ENCODE measurements around the gene OSGEP.

Gene OSGEP

DNA sequence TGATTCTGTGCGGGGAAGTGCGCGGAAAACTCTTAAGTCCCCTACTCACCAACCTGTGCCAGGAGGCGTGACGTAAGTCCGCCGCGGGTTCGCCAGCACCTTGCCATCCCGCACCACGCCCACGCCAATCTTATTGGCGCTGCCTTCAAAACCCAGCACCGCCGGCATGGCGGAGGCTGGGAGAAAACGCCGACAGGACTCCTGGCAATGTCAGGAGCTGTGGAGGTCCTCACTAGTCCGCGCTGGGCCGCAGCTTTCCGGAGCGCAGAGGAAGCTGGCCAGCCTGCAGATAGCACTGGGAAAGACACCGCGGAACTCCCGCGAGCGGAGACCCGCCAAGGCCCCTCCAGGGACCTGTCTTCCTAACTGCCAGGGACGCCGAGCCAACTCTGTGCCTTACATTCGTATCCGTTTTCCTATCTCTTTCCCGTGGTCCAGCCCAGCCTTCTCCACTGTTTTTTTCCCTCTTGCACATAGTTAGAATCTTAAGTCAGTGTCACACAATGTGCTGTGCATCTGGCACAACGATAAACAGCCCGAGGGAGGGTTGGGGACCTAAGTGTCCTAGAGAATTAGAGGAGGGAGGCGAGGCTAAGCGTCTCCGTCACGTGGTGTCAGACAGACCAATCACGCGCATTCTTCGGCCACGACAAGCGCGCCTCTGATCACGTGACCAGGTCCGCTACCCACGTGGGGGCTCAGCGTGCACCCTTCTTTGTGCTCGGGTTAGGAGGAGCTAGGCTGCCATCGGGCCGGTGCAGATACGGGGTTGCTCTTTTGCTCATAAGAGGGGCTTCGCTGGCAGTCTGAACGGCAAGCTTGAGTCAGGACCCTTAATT lies at the start of gene OSGEP, which contains the start of gene APEX1:
Gene OSGEP, minus strand, starts transcription at position 297 of the 839 bp plus-strand sequence. Its CDS starts 129 bp downstream, at position 168.
Gene APEX1, plus strand, starts transcription at position 711 of the 839 bp plus-strand sequence. CDS start 420 bp downstream, outside the sequence.
- intact Hi-C loops (cut with DNase I) = loop anchor here (2.0 to 5.0 kb wide), 2 partner anchors 42 to 112 kb away; partner anchors contain the start of genes PARP2 and TEP1
- DNase-seq = peak; percentile 97 to 100 (median 99)

DNA sequence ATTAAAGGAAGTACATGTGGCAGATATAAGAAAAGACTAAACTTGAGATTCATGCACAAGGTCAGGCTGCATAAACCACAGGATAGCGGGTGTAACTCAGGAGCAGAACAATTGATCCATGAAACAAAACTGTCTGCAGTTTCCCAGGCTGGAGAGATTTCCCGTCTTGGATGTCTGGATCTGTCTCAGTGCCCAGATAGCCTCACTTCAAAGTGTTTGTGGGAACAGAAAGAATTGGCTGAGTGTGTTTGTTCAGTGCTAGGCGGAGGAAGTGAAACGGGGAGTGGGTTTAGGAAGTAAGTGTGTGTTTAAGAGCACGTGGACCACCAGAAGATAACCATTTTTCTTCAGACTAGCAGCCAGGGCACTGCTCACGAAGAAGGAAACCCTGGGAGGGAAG lies 49.3 kb upstream of the OSGEP start:
- intact Hi-C loops (cut with DNase I) = no loop called here
- no peak for DNase-seq

DNA sequence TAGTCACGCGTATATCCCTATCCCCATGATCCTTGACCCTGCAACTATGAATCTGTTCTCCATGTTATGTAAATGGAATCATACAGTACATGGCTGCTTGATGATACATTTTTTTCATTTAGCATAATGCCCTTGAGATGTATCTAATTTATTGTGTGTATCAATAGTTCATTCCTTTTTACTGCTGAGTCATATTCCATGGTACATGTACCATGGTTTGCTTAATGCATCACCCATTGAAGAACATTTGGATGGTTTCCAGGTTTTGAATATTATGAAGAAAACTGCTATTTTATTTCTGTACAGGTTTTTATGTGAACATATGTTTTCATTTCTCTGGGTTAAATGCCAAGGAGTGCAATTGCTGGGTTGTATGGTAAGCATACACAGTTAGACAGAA lies 46.7 kb upstream of the OSGEP start:
- no peak for DNase-seq
- intact Hi-C loops (cut with DNase I) = no loop called here

DNA sequence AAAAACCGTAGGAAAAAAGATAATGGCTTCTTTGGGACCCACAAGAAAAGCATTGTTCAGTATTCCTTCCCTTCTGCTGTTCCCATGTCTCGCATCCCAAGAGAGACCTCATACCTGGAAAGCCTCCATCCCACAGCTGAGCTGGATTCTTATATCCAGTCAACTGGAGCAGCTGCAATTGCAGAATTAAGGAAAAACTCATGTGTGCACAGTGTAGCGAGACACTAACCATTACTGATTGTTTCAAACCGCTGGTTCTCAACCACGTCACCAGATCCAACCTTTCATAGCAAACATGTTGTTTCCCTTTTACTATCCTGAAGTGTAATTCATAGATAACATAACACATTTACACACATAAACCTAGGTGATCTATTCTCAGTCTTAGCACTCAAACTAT lies 45.3 kb upstream of the OSGEP start:
- DNase-seq = no peak
- intact Hi-C loops (cut with DNase I) = no loop called here

DNA sequence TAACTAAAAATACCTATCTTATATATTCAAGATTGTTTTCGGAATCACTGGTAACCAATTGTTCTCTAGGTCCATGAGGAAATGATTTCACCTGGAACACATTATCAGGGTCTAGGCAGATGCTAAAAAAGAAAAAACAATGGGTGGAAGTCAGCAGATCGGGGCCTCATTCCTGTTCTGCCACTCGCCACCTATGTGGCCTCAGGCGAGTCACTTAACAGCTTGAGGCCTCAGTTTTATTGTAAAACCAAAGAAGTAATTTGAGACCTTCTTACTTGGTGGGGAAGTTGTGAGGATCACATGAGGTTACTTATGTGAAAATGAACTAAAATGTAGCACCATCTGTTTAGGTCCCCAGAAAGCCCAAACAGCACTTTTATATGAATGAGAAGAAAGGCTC lies 44.5 kb upstream of the OSGEP start:
- DNase-seq = no peak
- intact Hi-C loops (cut with DNase I) = no loop called here

DNA sequence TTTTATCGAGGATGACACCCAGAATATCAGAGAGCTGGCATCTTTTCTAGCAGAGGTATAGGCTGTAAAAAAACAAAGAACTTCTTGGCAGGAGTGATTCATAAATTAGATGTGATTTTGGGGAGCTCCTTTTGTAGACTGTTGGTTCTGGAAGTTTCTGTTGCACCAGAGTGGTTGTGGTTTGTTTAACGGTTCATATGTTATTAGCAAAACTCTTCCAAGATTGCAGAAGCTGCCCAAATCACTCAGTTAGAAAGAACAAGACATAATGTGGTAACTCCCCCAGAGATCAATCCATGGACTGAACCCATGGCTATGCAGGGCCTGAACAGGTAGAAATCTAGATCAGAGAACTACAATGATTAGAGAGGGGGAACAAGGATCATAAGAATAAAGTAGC lies 44.0 kb upstream of the OSGEP start:
- DNase-seq = no peak
- intact Hi-C loops (cut with DNase I) = no loop called here

DNA sequence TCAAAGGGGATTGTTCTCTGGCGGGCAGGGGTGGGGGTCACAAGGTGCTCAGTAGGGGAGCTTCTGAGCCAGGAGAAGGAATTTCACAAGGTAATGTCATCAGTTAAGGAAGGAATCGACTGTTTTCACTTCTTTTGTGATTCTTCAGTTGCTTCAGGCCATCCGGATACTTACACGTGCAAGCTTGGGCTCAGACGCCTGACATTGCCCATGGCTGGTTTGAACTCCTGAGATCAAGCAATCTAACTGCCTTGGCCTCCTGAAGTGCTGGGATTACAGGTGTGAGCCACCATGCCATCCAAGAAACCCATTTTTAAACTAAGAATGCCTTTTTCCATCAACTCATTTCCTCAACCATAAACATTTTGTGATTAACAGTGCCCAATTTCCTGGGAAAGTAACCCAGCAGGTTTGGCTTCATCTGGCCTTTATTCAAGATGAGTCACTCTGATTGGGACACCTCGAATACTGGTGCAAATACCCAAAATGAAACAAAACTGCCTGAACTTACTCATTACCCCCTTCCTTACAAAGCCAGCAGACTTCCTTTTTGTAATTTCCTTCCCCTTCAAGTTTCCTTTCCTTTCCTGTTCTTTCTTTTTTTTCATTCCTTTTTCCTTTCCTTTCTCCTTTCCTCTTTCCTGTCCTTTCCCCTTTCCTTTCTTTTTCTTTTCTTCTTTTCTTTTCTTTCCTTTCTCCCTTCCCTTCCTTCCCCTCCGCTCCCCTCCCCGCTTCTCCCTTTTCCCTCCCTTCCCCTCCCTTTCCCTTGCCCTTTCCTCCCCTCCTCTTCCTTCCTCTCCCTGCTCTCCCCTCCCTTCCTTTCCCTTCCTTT lies 40.5 kb upstream of the OSGEP start:
- intact Hi-C loops (cut with DNase I) = no loop called here
- DNase-seq = no peak

DNA sequence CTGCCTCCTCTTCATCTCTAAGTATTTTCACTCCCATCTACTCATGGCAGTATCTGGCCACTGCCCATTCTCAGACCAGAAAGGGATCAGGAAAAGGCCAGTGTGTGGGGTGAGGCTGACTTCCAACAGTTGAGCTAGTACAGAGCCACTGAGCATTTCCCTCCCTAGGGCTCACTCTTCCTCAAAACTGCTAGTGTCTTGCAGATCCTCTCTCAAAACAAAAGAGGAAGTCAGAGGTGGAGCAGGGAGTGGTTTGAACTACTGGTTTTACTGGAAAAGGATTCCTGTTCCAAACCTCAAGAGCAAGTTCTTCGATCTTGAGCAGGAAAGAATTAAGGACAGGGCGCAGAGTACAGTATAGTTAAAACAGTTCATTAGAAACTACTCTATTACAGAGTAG lies 39.0 kb upstream of the OSGEP start:
- no peak for DNase-seq
- intact Hi-C loops (cut with DNase I) = no loop called here

DNA sequence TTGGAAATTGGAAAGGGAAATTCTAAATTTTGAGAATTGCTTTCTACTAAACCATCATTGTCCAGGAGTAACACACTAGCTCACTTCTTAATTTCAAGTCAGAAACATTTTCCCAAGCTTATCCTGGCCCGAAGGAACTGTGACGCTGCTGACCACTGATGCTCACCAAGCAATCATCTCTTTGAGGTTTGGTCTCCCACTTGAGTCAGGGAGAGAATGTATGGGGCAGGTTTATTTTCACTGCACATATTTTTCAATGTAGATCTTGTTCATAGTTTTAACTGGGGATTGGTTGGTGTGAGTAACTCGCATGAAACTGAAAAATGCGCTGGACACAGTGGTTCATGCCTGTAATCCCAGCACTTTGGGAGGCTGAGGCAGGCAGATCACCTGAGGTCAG lies 37.9 kb upstream of the OSGEP start:
- DNase-seq = no peak
- intact Hi-C loops (cut with DNase I) = no loop called here

DNA sequence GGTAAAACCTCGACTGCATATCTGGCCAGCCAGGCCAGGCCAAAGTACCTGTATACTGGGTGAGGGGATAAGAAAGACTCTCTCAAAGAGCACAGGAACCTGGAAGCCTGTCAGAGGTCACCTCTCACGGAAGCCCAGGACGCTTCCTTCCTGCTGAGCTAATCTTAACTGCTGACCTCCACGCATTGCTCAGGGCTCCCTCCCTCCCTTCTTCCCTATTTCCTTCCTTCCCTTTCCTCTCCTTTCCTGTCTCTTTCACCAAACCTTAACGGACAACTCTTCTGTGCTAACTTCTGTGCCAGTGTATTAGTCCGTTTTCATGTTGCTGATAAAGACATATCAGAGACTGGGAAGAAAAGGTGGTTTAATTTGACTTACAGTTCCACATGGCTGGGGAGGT lies 36.0 kb upstream of the OSGEP start:
- DNase-seq = no peak
- intact Hi-C loops (cut with DNase I) = no loop called here

DNA sequence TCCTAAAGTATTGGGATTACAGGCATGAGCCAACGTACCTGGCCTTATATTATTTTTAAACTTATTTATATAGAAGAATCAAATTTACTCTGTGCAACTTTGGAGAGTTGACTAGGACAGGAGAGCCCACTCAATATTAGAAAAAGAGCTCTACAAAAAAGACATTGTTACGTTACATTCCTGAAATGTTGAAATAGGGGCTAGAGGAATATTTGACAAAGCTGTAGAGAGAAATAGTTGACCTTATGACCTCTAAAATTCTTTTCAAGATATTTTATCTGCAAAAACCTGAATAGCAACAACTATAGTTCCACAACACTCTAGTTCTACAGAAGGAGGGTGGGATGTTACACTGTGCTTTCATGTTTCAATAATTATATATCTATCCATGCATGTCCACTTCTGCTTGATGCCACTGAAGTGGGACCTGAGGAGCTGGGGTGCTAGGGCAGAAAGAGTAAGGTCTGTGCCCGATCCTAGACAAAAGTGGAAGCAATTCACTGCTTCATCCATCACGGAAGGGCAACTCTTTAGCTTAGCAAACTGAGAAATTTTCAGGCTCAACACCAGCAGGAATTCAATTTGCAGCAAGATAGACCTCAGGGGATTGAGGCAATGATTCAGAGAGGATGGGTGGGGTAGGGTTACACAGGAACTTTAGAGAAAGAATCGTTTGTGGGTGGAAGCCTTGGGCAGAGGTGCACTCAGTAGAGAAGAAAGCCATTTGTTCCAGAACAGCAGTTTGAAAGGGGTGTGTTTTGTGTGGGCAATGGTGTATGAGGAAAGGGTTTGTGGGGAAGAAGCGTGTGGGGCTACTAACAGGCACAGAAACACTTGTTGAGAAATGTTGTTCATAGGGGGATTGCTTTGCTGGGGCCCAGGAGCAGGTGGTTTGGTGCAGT lies 34.7 kb upstream of the OSGEP start:
- intact Hi-C loops (cut with DNase I) = no loop called here
- no peak for DNase-seq

DNA sequence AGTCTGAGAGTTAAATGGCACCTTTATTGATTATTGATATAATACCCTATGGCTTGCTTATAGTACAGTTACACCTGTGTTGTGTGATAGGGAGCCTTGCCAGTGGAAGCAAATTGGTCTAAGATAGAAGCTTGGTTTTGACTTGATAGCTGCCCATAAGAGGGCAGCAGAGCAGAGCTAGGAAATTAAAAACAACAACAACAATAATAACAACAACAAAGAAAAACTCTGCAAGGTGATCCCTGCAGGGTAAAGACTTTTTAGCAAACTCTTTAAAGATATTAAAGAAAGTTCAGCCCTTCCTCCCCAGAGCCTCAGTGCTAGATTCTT lies 32.7 kb upstream of the OSGEP start:
- intact Hi-C loops (cut with DNase I) = no loop called here
- DNase-seq = no peak

DNA sequence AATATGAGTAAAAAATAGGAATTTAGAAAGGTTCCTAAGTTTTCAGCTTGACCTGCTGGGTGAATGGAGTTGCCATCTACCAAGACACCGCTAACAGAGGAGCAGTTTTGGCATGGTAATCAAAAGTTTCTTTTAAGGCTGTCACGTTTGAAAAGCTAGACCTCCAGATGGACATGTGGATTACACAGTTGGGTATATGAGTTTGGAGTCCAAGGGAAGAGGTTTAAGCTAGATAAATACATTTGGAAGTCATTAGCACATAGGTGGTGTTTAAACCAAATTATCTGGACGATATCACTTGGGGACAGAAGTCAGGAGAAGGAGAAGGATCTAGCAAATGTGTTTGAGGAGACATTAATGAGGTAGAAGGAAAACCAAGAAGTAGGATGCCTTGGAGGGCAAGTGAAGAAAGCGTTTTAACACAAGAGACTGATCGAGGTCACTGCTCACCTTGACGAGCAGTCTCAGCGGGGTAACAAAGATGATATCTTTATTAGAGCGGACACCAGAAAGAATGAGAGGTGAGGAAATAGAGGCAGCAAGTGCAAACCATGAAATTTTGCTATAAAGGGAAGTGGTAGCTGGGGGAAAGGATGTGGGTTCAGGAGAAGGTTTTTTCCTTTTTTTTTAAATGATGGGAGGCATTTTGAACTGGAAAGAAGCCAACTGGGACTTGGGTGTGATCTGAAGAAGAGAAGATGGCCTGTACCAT lies 32.2 kb upstream of the OSGEP start:
- no peak for DNase-seq
- intact Hi-C loops (cut with DNase I) = no loop called here

DNA sequence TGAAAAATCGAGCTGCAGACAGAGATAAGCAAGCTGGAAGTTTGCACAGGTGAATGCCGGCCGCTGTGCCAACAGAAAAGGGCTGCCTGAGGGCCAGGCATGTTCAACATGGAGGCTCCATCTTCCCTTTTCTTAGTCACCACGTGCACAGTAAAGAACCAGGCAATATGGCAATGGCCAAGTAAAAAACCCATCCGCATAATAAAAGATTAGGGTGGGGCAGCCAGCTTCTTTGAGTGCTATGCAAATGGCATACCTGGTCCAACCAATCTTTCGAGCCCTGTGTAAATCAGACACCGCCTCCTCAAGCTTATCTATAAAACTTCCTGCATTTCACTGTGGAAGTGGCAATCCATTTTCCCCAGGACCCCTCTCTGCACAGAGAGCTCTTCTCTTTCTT lies 31.3 kb upstream of the OSGEP start:
- no peak for DNase-seq
- intact Hi-C loops (cut with DNase I) = no loop called here

DNA sequence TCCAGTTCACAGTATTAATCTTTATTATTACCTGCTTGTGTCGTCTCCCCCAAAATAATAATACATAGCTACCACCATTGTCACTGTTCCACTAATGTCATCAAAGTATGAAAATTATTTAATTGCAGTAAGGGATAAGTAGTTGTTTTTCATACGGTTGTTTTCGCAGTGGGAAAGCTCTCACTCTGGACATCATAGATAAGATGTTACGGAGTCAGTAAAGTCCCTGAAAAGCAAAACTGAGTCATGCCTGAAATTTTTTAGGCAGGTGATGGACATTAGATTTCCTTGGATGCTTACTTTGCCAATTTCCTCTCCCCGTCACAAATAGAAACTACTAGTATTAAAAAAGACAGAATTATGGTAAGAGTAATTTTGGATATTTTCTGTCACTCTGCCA lies 27.8 kb upstream of the OSGEP start:
- intact Hi-C loops (cut with DNase I) = no loop called here
- no peak for DNase-seq

DNA sequence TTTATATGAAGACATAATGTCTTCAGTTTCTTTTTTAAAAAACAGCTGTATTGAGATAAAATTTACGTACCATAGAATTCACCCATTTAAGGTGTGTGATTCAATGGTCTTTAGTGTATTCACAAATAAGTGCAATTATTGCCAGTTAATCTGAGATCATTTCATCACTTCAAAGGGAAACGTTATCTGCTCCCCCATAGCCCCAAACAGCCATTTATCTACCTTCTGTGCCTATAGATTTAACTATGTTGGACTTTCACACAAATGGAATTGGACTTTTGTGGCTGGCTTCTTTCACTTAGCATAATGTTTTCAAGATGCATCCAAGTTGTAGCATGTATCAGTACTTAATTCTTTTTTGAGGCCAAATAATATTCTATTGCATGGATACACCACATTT lies 24.3 kb upstream of the OSGEP start:
- no peak for DNase-seq
- intact Hi-C loops (cut with DNase I) = no loop called here

DNA sequence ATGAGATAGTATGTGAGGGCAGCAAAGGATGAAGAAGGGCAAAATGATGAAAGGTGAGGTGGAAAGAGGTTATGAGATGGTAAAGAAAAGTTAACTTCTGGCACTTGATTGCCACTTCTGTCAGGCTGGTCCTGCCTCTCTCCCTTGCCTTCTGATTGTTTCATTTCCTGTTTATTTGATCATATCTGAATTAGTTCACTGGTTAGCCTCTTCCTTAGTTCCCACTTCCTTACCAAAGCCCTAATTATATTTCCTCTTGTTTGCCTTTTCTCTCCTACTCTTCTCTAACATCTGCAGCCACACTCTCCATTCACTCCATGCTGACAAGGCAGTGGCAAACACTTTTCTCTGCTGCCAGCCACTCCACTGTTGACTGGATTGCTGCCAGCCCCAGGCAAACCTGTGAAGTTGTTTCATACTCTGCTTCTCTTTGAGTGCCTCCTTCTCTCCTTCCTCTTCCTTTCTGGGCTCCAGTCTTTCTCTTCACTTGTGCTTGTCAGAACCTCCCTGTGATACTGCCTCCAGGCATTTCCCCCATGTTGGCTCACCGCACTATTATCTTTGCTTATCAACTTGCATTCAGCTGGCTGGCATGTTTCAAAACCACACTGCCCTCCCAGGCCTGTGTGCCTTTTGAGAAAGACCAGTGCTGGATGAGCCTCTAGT lies 22.7 kb upstream of the OSGEP start:
- DNase-seq = peak in 5 of 10 donors; percentile 22 to 85 (median 42)
- intact Hi-C loops (cut with DNase I) = no loop called here

DNA sequence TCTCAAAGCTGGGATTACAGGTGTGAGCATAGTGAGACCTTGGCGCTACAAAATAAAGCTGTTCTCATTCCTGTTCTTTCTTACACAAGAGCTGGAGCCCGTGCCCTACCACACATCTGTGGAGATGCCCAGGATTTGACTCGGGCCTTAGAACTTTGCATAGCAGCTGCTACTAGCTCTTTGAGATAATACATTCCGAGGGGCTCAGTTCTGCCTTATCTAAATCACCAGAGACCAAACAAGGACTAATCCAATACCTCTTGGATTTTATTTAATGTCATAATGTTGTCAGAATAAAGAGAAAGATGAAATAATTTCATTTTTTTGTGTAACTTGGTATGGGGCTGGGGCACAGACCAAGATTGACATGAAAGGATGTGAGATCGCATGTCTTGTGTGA lies 22.2 kb upstream of the OSGEP start:
- intact Hi-C loops (cut with DNase I) = no loop called here
- DNase-seq = no peak

DNA sequence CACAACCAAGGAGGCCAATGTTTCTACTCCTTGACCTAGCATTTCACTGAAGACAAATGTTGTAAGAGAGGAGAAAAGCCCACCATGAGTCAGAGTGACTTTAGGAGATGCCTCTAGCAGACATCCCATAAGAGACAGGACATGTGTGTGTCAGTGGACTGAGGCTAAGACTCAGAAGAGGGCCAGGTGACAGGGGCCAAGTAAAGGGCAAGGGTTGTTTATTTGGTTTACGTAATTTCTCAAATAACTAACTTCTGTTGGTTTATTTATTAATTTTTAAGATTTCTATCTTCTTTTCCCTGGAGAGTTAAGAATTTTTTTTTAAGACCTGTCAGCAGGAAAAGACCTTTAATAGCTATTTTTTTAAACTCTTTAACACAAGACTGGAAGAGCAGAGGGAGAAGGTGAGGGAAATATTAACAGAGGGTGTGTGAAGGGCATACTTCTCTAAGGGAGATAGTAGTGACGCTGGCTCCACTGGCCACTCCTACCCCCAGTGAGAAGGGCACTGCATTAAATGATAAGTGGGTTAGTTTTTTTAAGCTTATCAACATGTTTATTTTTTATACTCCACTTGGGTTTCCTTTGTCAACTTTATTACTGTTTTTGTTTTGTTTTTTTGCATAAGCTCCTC lies 18.0 kb upstream of the OSGEP start:
- no peak for DNase-seq
- intact Hi-C loops (cut with DNase I) = no loop called here

Data from posterior cingulate gyrus (tissue), 11 donors.